HG02885 (cell line): ENCODE measurements around the gene ERGIC1.
"Not testable (repeated sequence)": the region's sequence is repeated elsewhere in the genome, so short reads cannot be mapped to it uniquely, and the experiment has no call there.

Experiments
- ATAC-seq: cut with Tn5 transposase; IDR thresholded peaks from one replicate; pipeline ENCODE4 v1.9.1; 2021; ENCODE audit warnings: mild to moderate bottlenecking; ENCODE audit not compliant: unreplicated experiment, poor library complexity

Gene ERGIC1

DNA sequence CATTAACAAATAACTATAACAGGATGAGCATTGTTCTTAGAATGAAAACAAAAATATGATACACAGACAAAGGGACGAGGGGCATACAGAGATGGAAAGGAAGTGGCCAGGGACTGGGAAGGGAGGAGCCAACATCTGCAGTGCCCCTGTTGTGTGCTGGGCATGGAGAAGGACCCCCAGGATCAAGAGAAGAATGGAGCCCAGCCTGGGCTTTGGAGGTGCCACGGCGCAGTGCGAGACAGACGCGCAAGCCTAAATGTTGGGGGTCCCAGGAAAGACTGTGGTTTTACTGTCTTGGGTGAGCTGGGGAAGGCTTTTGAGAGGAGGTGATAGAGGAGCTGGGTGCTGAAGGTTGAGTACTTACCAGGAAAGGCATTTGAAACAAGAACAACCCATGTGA is 34.6 kb upstream of the ERGIC1 start:
- no peak for ATAC-seq

DNA sequence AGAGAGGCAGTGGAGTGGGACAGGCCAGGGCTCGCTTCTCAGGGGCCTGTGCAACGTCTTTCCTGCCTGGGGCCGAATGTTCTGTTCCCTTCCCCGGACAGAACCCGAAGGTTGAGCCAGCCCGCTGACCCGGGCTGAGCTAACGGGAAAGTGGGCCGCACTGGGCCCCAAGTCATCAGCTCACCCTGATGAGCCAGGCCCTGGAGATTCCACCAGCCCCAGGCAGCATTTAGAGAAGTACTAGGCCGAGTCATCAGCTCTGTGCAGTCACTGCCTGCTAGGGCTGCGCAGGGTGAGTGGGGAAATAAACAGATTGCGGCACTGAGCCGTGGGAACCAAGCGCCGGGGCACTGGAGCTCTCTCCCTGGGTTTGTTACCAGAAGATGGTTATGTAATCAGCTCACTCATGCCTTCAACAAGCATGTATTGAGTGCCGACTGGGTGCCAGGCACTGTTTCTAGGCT is 33.9 kb upstream of the ERGIC1 start:
- ATAC-seq: no peak

DNA sequence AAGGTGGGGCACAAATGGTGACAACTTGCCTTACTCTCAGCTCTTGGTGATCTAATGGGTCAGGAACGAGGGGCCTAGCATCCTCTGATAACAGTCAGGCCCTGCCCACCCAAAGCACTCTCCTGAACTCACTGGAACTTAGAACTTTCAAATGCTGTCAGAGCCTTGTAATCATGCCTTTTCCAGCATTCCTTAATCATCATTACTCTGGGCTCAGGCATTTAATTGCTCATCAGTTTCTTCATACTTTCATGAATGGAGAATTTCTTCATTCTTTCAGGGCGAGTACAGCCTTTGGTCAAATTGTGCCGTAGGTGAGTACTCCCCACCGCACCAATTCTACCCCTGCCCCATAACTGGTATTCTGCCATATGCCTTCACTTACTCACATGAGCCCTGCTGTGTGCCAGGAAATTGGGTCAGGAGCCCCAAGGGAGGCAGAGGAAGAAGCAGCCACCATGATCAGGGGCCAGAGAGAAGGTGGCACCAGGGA is 32.8 kb upstream of the ERGIC1 start:
- ATAC-seq: no peak

DNA sequence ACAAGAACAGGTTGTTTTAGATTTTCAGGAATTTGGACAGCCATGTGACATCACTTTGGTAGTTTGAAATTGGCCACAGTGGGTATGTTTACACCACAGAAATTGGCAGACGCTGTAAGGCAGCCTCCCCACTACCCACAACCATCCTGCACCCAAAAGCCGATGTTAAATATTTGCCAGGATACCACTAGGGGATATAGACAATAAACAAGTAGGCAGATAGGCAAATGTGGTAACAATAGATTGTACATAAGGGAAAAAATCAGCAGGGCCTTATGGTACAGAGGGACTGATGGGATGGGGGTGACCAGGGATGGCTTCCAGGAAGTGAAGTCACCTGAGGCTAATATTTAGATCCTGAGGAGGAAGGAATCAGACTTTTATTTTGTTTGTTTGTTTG is 31.9 kb upstream of the ERGIC1 start:
- no peak for ATAC-seq

GRCh38 chr5:172802567-172803176 is 31.4 kb upstream of the ERGIC1 start:
- ATAC-seq: no peak

DNA sequence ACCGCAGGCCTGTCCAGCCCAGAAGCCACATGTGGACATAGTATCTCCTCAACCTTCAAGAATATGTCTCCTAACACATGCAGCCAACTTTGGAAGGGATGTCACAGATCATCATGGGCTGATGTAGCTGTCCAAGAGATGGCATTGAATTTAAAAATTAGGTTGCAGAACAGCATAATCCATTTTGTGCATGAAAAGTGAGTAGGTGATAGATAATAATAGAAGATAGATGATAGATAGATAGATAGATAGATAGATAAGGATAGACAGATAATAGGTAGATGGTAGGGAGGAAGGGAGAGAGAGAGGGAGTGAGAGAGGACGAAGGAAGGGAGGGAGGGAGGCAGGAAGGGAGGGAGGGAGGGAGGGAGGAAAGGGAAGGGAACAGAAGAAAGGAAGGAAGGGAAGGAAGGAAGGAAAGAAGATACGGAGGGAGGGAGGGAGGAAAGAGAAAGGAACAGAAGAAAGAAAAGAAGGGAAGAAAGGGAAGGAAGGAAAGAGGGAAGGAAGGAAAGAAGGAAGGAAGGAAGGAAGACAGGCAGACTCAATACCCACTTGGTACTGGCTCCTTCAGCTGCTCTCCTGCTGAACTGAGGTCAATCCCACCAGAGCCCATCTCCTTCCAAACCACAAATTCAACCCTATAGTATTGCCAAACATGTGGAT is 28.9 kb upstream of the ERGIC1 start:
- ATAC-seq: no peak

DNA sequence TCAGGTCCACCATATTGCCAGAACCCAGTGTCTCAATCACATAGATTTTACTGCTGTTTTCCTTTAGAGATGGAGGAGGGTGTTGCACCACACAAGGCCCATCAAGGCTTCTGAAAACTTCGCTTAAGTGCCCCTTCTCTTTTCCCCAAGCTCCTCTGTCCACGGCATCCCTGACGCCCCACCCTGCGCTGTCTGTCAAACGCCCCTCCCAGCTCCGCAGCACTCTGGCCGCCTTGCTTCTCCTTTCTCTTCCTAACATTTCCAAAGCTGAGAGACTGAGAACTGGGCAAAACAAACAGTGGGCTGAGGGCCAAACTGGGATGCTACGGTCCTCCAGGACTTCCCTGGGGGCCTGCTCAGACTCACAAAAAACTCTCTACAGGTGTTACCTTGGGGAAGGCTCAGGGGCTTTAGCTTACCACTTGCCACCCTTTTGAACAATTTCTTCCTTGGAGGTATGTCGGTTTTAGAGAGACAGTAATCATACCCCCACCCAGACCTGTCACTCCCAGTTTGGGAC is 28.3 kb upstream of the ERGIC1 start:
- ATAC-seq: no peak

- peak; percentile 98 for ATAC-seq
These were observed 27.0 kb upstream of the ERGIC1 start for GRCh38 chr5:172806897-172807672.

- ATAC-seq: peak; percentile 28
These were observed 26.2 kb upstream of the ERGIC1 start for GRCh38 chr5:172807766-172808311.

- no peak for ATAC-seq
These were observed 24.3 kb upstream of the ERGIC1 start for GRCh38 chr5:172809774-172810173.

GRCh38 chr5:172810996-172811395 is 23.1 kb upstream of the ERGIC1 start:
- ATAC-seq: not testable (repeated sequence)

DNA sequence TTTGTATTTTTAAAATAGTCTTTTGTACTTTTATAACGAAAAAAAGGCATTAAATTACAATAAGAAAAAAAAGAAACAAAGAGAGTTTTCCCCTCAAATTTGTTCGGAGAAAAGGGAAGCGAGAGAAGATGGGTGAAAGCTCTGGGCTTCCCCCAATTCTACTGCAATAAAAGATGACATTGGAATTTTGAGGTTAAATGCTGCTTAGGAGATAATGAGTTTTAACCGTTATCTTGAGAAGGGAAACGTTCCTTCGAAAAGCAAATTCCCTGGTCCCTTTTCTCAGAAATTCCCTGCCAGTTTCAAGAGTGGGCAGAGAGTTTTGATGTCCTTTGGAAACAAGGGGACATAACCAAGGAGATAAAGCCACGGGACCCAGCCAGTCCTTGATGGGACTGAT is 18.4 kb upstream of the ERGIC1 start:
- no peak for ATAC-seq

- no peak for ATAC-seq
These were observed 17.0 kb upstream of the ERGIC1 start for GRCh38 chr5:172816925-172817562.

DNA sequence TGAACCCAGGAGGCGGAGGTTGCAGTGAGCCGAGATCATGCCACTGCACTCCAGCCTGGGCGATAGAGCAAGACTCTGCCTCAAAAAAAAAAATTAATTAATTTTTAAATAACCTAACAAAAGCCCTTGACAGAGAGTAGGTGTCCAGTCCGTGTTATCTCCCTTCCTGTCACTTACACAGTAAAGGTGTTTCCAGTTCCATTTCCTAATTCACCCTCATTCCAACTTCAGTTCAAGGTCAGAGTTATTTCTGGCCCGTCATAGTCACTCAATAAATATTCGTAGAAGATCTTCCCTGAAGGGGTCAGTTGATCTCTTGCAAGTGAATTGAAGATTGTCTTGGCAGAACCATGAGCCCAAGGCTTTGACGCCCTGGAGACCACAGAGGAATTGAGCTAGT is 16.4 kb upstream of the ERGIC1 start:
- ATAC-seq: no peak

DNA sequence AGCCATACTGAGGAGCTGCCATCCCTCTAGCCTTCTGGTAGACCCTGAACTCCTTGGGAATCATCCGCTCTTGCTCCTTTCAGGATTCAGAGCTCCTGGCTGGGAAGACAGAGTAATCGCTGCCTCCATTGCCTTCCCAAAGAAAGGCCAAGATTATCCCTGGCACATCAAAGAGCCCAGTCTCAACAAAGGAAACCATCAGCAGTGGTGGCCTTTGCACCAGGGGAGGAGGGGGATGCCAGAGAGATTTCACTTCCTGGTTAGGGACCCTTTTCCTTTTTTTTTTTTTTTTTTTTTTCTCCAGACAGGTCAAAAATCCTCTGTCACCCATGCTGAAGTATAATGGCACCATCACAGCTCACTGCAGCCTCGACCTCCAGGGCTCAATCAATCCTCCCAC is 16.0 kb upstream of the ERGIC1 start:
- no peak for ATAC-seq

DNA sequence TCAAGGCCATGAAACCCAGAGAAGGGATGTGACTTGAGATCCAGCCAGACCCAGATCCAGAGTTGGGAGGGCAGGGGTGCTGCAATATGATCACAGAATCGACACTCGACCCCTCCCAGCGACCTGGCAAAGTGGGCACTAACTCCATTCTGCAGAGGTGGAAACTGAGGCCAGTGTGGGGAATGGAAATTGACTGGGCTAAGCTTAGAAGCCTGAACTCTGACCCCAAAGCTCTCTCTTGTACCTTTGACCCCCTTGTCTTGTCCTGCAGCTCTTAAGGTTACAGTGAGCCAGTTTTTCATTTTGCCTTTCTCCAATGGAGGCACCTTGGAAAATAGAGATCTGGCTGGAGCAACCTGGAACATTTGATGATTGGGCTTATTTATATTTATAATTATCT is 14.5 kb upstream of the ERGIC1 start:
- no peak for ATAC-seq

DNA sequence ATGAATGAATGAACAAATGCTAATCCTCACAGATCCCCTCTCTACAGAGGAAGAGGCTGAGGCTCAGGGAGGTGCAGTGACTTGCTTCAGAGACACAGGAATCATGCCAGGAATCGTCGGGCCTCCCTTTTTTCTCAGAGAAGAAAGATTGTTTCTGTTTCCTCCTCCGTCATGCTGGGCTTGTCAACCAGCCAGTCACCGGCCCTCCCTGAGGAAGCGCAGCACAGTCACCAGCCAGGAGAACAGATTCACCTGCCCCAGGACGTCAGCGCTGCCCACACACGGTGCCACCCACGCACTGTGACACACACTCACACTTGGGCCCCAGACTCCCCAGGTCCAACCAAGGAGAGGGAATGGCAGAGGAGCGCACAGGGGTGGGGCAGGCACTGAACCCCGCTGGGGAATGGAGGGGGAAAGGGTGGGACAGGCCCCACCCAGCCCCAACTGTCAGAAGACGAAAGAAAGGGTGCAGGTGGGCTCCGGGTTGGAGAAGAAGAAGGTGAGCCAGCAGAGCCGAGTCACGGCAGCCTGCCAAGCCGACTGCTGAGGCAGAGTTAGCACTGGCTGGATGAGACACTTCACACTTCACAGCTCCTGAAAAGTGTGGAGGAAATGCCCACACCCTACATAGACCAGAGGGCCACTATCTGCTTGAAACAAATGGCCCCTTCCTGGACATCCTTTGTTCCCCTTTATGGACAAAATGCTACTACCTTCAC is 13.8 kb upstream of the ERGIC1 start:
- no peak for ATAC-seq

- no peak for ATAC-seq
These were observed 12.6 kb upstream of the ERGIC1 start for GRCh38 chr5:172821340-172821985.

- no peak for ATAC-seq
These were observed 10.2 kb upstream of the ERGIC1 start for GRCh38 chr5:172823840-172824362.
